Activated naive CD4-positive, alpha-beta T cell (primary cell): ENCODE results near the gene NANOS3.

Experiments
- DNase-seq, 4 experiments: peaks; one replicate each; lab custom pipeline; 2025; lab: John Stamatoyannopoulos, UW

The NANOS3 gene

GRCh38 chr19:13885826-13886365 is 9.0 kb downstream of the NANOS3 start:
- no peak for DNase-seq

GRCh38 chr19:13887018-13887436 is 10.1 kb downstream of the NANOS3 start:
- no peak for DNase-seq

GRCh38 chr19:13887517-13887916 is 10.6 kb downstream of the NANOS3 start:
- DNase-seq, result no peak

GRCh38 chr19:13888281-13888680 is 11.3 kb downstream of the NANOS3 start:
- DNase-seq, result no peak

GRCh38 chr19:13890136-13890535 is 13.2 kb downstream of the NANOS3 start:
- DNase-seq, result no peak

GRCh38 chr19:13892870-13893269 is 15.9 kb downstream of the NANOS3 start:
- DNase-seq, result no peak

- DNase-seq, result no peak
Measured at GRCh38 chr19:13894552-13894951, 17.6 kb downstream of the NANOS3 start.

- no peak for DNase-seq
Measured at GRCh38 chr19:13896227-13896626, 19.3 kb downstream of the NANOS3 start.

- DNase-seq, result no peak
Measured at GRCh38 chr19:13899393-13899792, 22.5 kb downstream of the NANOS3 start.

- no peak for DNase-seq
Measured at GRCh38 chr19:13899912-13900584, 23.1 kb downstream of the NANOS3 start.

GRCh38 chr19:13902993-13903555 is 26.1 kb downstream of the NANOS3 start:
- DNase-seq, result no peak

- DNase-seq, result peak; percentile 83 to 93 (median 86)
Measured at GRCh38 chr19:13905634-13906520, 28.9 kb downstream of the NANOS3 start, which contains the start of the genes BRME1 and CC2D1A. Gene BRME1, minus strand, starts transcription at chr19:13906117. Its CDS starts 1,225 bp downstream, at chr19:13904892. Gene CC2D1A, plus strand, starts transcription at chr19:13906201. Its CDS starts 241 bp downstream, at chr19:13906442.

- peak in 1 of 4 experiments; percentile 36 for DNase-seq
Measured at GRCh38 chr19:13906521-13906904, 29.6 kb downstream of the NANOS3 start.

GRCh38 chr19:13906910-13907309 is 30.0 kb downstream of the NANOS3 start:
- no peak for DNase-seq

GRCh38 chr19:13908674-13909073 is 31.7 kb downstream of the NANOS3 start:
- DNase-seq, result no peak

GRCh38 chr19:13909430-13909829 is 32.5 kb downstream of the NANOS3 start:
- no peak for DNase-seq

- DNase-seq, result no peak
Measured at GRCh38 chr19:13913352-13913751, 36.4 kb downstream of the NANOS3 start.

GRCh38 chr19:13914777-13915176 is 37.8 kb downstream of the NANOS3 start:
- DNase-seq, result no peak

- DNase-seq, result no peak
Measured at GRCh38 chr19:13917888-13918406, 41.0 kb downstream of the NANOS3 start.

GRCh38 chr19:13918726-13919411 is 41.9 kb downstream of the NANOS3 start:
- no peak for DNase-seq

GRCh38 chr19:13920524-13920923 is 43.6 kb downstream of the NANOS3 start:
- DNase-seq, result no peak
